Activated CD8-positive, alpha-beta T cell treated with anti-CD3 and anti-CD28 coated beads for 36 hours (primary cell): ENCODE data around the gene RAD51B. TPM values are rescaled to one million over a fixed set of nuclear protein-coding genes. Genes with fewer than 3 reads are reported as not detected.

ENCODE experiments used
- ATAC-seq: fragments of 200-7000 bp; cut with Tn5 transposase; one replicate; pipeline ENCODE4 v1.10.0; 2021; ENCODE audit warnings: mild to moderate bottlenecking, moderate library complexity
- CTCF ChIA-PET: fragments of 350-600 bp; sonication (Branson Sonifier 250); formaldehyde crosslinking; loops from one replicate; lab custom pipeline; 2021; ENCODE audit warnings: antibody characterized with exemption; lab: Charles Lee
- POLR2A ChIA-PET: fragments of 350-600 bp; sonication (Branson Sonifier 250); formaldehyde crosslinking; loops from one replicate; lab custom pipeline; 2021; ENCODE audit warnings: antibody characterized with exemption; lab: Charles Lee
- DNase-seq: peaks from one replicate; pipeline ENCODE4 v3.0.0-alpha.2; 2020
- H3K27ac Mint-ChIP-seq: one replicate; pipeline ENCODE4 v1.8.0; 2021; ENCODE audit warnings: mild to moderate bottlenecking, mixed read lengths
- H3K27me3 Mint-ChIP-seq: one replicate; pipeline ENCODE4 v1.8.0; 2021; ENCODE audit warnings: mixed read lengths
- H3K36me3 Mint-ChIP-seq: one replicate; pipeline ENCODE4 v1.8.0; 2021; ENCODE audit warnings: low read depth, mixed read lengths
- H3K4me1 Mint-ChIP-seq: one replicate; pipeline ENCODE4 v1.8.0; 2021; ENCODE audit warnings: low read depth, mixed read lengths
- H3K4me3 Mint-ChIP-seq: one replicate; pipeline ENCODE4 v1.8.0; 2021; ENCODE audit warnings: mild to moderate bottlenecking, moderate library complexity, mixed read lengths
- H3K9me3 Mint-ChIP-seq: one replicate; pipeline ENCODE4 v1.8.0; 2021; ENCODE audit warnings: mixed read lengths
- intact Hi-C: fragments of 100-400 bp; cut with micrococcal nuclease; formaldehyde crosslinking; loops from one replicate; pipeline ENCODE4 v1.10.0; 2022
- total RNA-seq, 2 experiments: library from RNA; stranded (reverse); gene quantifications; one replicate each; pipeline ENCODE4 v1.2.3, GENCODE V29; 2021
- TF ChIP-seq, protein P1 (sequence below): fragments of 200-600 bp; IDR thresholded peaks from one replicate; pipeline ENCODE4 v1.8.0; 2022; ENCODE audit warnings: antibody characterized with exemption, mild to moderate bottlenecking

RAD51B gene
- total RNA-seq, 2 experiments from 2014 or later: 38.2 to 40.6 TPM

DNA sequence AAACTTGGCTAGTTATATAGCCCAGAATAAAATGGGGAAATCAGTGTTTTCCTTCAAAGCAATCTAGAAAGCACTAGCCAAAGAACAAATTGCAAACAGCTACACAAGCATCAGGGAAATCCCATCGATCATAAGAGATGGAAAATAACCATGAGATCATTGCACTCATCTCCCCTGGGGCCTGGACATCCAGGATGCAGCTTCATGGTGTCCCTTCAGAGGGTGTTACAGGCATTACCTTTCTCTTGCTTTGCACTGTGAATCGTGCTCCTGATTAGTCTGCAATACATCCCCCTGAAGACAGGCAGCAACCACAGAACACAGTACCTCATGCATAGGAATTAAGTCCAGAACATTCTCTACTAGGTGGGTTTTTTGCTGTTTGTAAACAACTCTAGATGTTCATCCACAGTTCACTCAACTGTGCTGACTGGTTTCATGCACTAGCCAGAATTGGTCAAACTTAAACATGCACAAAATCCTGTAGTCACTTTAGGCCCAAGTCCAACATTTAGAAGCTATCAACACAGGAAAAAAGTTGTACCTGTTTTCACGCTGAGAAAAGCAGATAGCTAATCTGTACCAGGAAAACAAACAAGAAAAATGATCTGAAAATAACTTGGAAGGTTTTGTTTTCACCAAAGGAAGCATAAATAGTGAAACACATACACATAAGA, 853.2 kb downstream of the RAD51B start:
- H3K27me3 Mint-ChIP-seq: no peaks in the 10 kb centered on the region
- no peak for DNase-seq
- peak; percentile 48 for ATAC-seq
- ChIA-PET POLR2A (interaction anchor here (0.7 to 1.0 kb wide), 2 partner anchors 13 kb away, joined by 3 read pairs; no protein-coding TSS in a partner anchor), CTCF (no interaction called here)
- H3K36me3 Mint-ChIP-seq: no peaks in the 10 kb centered on the region
- TF ChIP-seq, protein P1, sequence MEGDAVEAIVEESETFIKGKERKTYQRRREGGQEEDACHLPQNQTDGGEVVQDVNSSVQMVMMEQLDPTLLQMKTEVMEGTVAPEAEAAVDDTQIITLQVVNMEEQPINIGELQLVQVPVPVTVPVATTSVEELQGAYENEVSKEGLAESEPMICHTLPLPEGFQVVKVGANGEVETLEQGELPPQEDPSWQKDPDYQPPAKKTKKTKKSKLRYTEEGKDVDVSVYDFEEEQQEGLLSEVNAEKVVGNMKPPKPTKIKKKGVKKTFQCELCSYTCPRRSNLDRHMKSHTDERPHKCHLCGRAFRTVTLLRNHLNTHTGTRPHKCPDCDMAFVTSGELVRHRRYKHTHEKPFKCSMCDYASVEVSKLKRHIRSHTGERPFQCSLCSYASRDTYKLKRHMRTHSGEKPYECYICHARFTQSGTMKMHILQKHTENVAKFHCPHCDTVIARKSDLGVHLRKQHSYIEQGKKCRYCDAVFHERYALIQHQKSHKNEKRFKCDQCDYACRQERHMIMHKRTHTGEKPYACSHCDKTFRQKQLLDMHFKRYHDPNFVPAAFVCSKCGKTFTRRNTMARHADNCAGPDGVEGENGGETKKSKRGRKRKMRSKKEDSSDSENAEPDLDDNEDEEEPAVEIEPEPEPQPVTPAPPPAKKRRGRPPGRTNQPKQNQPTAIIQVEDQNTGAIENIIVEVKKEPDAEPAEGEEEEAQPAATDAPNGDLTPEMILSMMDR: no peak
- intact Hi-C loops: no loop called here
- peaks cover 12% of the 10 kb centered on the region for H3K4me1 Mint-ChIP-seq
- no peaks in the 10 kb centered on the region for H3K9me3 Mint-ChIP-seq
- no peak overlapping the region for H3K27ac Mint-ChIP-seq
- no peak overlapping the region for H3K4me3 Mint-ChIP-seq

DNA sequence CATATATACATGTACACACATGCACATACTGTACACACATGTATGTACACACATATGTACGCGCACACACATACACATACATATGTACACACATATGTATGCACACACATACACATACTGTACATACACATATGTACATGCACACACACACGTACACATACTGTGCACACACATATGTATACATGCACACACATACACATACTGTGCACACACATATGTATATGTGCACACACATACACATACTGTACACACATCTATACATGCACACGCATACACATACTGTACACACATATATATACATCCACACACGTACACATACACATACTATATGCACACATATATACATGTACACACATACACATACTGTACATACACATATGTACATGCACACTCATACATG, 853.9 kb downstream of the RAD51B start:
- DNase-seq (no peak), ATAC-seq (no peak)
- no peak overlapping the region for H3K4me3 Mint-ChIP-seq
- intact Hi-C loops: no loop called here
- TF ChIP-seq, protein P1: no peak
- no peaks in the 10 kb centered on the region for H3K9me3 Mint-ChIP-seq
- H3K36me3 Mint-ChIP-seq: no peaks in the 10 kb centered on the region
- ChIA-PET POLR2A (interaction anchor here (1.0 kb wide), 1 partner anchor 12 kb away, joined by 3 read pairs; no protein-coding TSS in a partner anchor), CTCF (no interaction called here)
- no peak overlapping the region for H3K27ac Mint-ChIP-seq
- peaks cover 17% of the 10 kb centered on the region for H3K4me1 Mint-ChIP-seq
- H3K27me3 Mint-ChIP-seq: no peaks in the 10 kb centered on the region

DNA sequence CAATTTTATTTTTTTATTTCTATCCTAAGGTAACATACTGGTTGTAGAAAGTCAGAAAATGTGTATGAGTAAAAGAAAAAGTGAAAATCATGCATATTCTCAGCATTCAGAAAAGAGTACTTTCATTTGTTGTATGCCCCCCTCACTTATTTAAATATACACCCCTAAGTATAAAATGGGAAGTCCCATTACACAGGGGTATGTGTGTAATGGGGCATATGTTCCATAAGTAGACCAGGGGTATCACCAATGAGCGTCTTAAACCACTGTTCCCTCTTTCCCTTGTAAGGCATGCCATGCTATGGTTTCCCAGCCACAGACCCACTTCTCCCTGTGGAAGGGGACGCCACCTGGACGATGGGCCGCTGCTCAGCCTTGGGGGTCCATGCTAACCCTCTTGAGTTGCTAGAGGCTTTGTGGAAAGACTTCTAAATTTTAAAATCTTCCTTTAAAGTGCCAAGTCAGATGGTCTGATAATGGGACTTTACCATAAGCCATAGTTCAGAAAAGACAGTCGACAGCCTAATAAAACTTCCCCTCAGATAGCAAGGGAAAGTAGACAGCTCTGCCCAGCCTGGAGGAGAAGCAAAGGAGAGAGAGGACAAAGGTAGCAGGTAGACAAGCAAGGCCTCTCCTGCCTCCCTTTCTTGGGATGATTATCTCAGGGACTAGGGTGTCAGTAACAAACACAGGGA, 855.1 kb downstream of the RAD51B start:
- ChIA-PET CTCF (interaction anchor here (2.4 kb wide), 1 partner anchor 9 kb away, joined by 14 read pairs; no protein-coding TSS in a partner anchor), POLR2A (no interaction called here)
- intact Hi-C loops: no loop called here
- H3K27ac Mint-ChIP-seq: no peak overlapping the region
- TF ChIP-seq, protein P1: no peak
- H3K36me3 Mint-ChIP-seq: no peaks in the 10 kb centered on the region
- ATAC-seq: peak; percentile 55
- no peaks in the 10 kb centered on the region for H3K9me3 Mint-ChIP-seq
- peaks cover 17% of the 10 kb centered on the region for H3K4me1 Mint-ChIP-seq
- no peak overlapping the region for H3K4me3 Mint-ChIP-seq
- H3K27me3 Mint-ChIP-seq: no peaks in the 10 kb centered on the region
- DNase-seq: no peak

DNA sequence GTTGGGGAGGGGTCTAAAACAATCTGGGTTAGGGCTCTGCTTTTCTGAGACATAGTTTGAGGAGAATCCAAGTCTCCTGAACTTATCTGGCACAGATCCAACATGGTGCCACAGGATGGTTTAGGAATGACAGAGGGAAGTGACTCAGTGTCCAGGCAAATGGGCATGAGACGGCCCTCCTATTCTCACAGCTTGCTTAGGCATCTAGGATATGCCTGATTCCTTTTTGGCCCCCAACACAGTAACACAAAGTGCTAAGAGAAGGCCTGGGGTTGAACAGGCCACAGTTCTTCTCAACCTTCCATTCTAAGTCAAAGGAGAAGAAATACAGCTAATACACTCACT, 855.6 kb downstream of the RAD51B start:
- H3K9me3 Mint-ChIP-seq: no peaks in the 10 kb centered on the region
- no peak overlapping the region for H3K4me3 Mint-ChIP-seq
- no peaks in the 10 kb centered on the region for H3K36me3 Mint-ChIP-seq
- H3K27me3 Mint-ChIP-seq: no peaks in the 10 kb centered on the region
- CTCF ChIA-PET: interaction anchor here (2.4 kb wide), 1 partner anchor 10 kb away, joined by 14 read pairs; no protein-coding TSS in a partner anchor
- ATAC-seq: no peak
- peaks cover 17% of the 10 kb centered on the region for H3K4me1 Mint-ChIP-seq
- TF ChIP-seq, protein P1: no peak
- intact Hi-C loops: no loop called here
- no peak for DNase-seq
- H3K27ac Mint-ChIP-seq: no peak overlapping the region
- POLR2A ChIA-PET: no interaction called here

DNA sequence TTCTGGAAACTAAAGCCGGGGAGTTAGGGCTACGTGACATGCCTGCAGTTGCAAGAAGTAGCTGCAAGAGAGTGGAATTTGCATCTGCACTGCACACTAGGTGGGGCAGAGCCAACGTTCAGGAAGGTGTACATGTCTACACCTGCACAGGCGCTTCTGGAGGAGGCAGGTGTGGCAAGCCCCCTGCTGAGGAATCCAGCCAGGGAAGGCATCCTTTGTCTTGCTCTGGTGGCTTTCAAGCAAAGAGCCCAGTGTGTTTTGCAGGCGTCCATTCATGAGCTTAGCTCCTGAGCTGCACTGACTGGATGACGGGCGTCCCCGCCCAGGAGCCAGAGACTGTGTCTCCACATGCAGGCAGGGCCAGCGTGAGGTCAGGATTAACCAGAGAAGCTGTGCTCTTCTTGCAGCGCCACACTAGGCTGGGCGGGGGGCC, 856.9 kb downstream of the RAD51B start:
- POLR2A ChIA-PET: interaction anchor here (0.9 to 1.3 kb wide), 5 partner anchors 9 to 115 kb away, joined by 3 read pairs; no protein-coding TSS in a partner anchor

More for the DNA sequence above, 856.9 kb downstream of the RAD51B start:
- DNase-seq: no peak
- TF ChIP-seq, protein P1: no peak
- Mint-ChIP-seq H3K9me3 (no peaks in the 10 kb centered on the region), H3K4me3 (no peak overlapping the region), H3K36me3 (no peaks in the 10 kb centered on the region), H3K27ac (no peak overlapping the region), H3K27me3 (no peaks in the 10 kb centered on the region), H3K4me1 (peaks cover 22% of the 10 kb centered on the region)
- intact Hi-C loops: no loop called here
- CTCF ChIA-PET: interaction anchor here (0.8 to 2.4 kb wide), 3 partner anchors 9 to 119 kb away, joined by 3 to 14 read pairs (median 3); no protein-coding TSS in a partner anchor
- no peak for ATAC-seq
